Mesothelial cell of epicardium (in vitro differentiated cells): ENCODE measurements around the gene OPRM1. TPM values are rescaled to one million over a fixed set of nuclear protein-coding genes. Genes with fewer than 3 reads are reported as not detected.

Source experiments
- DNase-seq, 2 experiments: peaks; one replicate each; pipeline ENCODE4 v3.0.0; 2021; ENCODE audit warnings: low spot score in 2 of 2; ENCODE audit not compliant: unreplicated experiment in 2 of 2
- H3K27ac Mint-ChIP-seq: 2 replicates; pipeline ENCODE4 v1.8.0; 2021; ENCODE audit warnings: mixed read lengths
- H3K27me3 Mint-ChIP-seq: 2 replicates; pipeline ENCODE4 v1.8.0; 2021; ENCODE audit warnings: low read depth, mixed read lengths
- H3K36me3 Mint-ChIP-seq: 2 replicates; pipeline ENCODE4 v1.8.0; 2021; ENCODE audit warnings: mixed read lengths
- H3K4me1 Mint-ChIP-seq: 2 replicates; pipeline ENCODE4 v1.8.0; 2021; ENCODE audit warnings: mixed read lengths
- H3K4me3 Mint-ChIP-seq: 2 replicates; pipeline ENCODE4 v1.8.0; 2021; ENCODE audit warnings: mild to moderate bottlenecking, moderate library complexity, mixed read lengths
- H3K9me3 Mint-ChIP-seq: 2 replicates; pipeline ENCODE4 v1.8.0; 2021; ENCODE audit warnings: mixed read lengths
- CTCF ChIP-seq: fragments of 200-600 bp; sonication (generic); IDR thresholded peaks from one replicate; pipeline ENCODE4 v1.5.0; 2021; ENCODE audit warnings: antibody characterized with exemption; ENCODE audit not compliant: unreplicated experiment
- total RNA-seq: library from RNA; stranded (reverse); gene quantifications from 3 replicates; pipeline ENCODE4 v1.2.1, GENCODE V29; 2021

Gene OPRM1
- total RNA-seq, 1 donor from 2014 or later = not detected

DNA sequence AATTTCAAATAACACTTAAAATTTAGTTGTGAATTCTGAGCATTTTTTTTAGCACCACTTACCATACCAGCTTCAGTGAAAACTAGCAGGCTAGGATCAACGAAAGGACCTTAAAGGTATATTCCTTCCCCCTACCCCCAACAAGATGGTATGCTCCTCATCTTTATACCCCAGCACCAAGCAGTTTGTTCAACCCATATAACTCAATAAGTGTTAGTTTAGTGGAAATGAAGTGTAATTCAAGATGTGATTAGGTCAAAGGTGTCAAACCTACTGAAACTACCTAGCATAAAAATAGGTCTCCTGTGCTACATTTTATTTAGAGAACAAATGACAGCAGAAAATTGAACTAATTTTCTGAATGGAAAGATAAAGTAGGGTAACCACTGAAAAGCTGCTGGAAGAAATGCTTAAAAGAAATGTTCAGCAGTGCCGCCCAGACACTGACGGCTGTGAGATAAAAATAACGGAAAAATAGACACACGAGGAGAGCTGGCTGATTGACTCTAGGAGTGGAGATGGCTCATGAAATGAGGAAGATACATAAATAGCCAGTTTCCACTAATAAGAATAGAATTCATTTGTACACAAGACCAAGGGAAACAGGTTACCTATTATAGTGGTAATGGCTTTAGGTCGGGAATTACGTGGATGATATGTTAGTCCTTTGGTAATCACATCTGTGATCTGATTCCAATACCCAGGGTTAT is 222.8 kb downstream of the OPRM1 start:
- Mint-ChIP-seq H3K9me3 (peaks cover 8% of the 10 kb centered on the region), H3K27me3 (no peaks in the 10 kb centered on the region), H3K4me3 (no peak overlapping the region), H3K27ac (no peak overlapping the region), H3K36me3 (peaks cover 1% of the 10 kb centered on the region), H3K4me1 (no peaks in the 10 kb centered on the region)
- TF ChIP-seq CTCF = no peak
- DNase-seq = no peak

- H3K4me1 Mint-ChIP-seq = no peaks in the 10 kb centered on the region
- H3K27me3 Mint-ChIP-seq = no peaks in the 10 kb centered on the region
- no peak overlapping the region for H3K4me3 Mint-ChIP-seq
- no peak for DNase-seq
- H3K27ac Mint-ChIP-seq = no peak overlapping the region
- no peak for TF ChIP-seq CTCF
- H3K9me3 Mint-ChIP-seq = peaks cover 8% of the 10 kb centered on the region
- H3K36me3 Mint-ChIP-seq = peaks cover 1% of the 10 kb centered on the region
Observed at GRCh38 chr6:154266560-154267099, 227.6 kb downstream of the OPRM1 start.

GRCh38 chr6:154267508-154268106 is 228.6 kb downstream of the OPRM1 start:
- no peak overlapping the region for H3K4me3 Mint-ChIP-seq
- DNase-seq = no peak
- H3K36me3 Mint-ChIP-seq = peaks cover 1% of the 10 kb centered on the region
- no peak for TF ChIP-seq CTCF
- no peak overlapping the region for H3K27ac Mint-ChIP-seq
- no peaks in the 10 kb centered on the region for H3K4me1 Mint-ChIP-seq
- no peaks in the 10 kb centered on the region for H3K27me3 Mint-ChIP-seq
- H3K9me3 Mint-ChIP-seq = peaks cover 8% of the 10 kb centered on the region

DNA sequence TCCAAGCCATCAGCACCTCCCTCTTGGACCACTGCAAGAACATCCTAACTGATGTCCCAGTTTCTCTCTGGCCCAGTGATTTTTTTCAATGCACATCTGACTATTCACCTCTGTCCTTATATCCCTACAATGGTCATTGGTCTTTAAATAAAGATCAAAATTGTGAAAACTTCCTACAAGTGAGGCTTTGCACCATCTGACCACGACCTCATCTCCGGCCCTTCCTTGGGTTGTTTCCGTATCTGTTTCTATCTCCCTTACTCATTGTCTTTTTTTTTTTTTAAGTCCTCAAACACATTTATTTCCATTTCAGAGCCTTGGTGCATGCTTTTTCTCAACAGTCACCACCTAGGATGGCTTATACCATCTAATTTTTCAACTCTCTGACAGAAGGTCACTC is 229.4 kb downstream of the OPRM1 start:
- H3K4me1 Mint-ChIP-seq = peaks cover 2% of the 10 kb centered on the region
- peaks cover 8% of the 10 kb centered on the region for H3K9me3 Mint-ChIP-seq
- H3K4me3 Mint-ChIP-seq = no peak overlapping the region
- H3K27ac Mint-ChIP-seq = no peak overlapping the region
- DNase-seq = no peak
- H3K27me3 Mint-ChIP-seq = no peaks in the 10 kb centered on the region
- no peak for TF ChIP-seq CTCF
- peaks cover 1% of the 10 kb centered on the region for H3K36me3 Mint-ChIP-seq

- Mint-ChIP-seq H3K4me3 (no peak overlapping the region), H3K27ac (no peak overlapping the region), H3K4me1 (peaks cover 12% of the 10 kb centered on the region), H3K27me3 (no peaks in the 10 kb centered on the region), H3K9me3 (no peaks in the 10 kb centered on the region), H3K36me3 (no peaks in the 10 kb centered on the region)
- no peak for TF ChIP-seq CTCF
- no peak for DNase-seq
Observed at GRCh38 chr6:154274168-154274567, 235.1 kb downstream of the OPRM1 start.
